K562 (cell line): ENCODE data around the gene KCNJ8.

Source experiments
- CTCF ChIP-seq, 3 experiments: IDR thresholded peaks in 2 of 3; conservative IDR thresholded peaks in 1 of 3; 2 replicates each; pipeline ENCODE4 v1.5.1; 2011 to 2012; ENCODE audit warnings: low read length in 3 of 3, mild to moderate bottlenecking in 3 of 3, control low read depth in 2 of 3, improper control_type of control experiment in 1 of 3, inconsistent platforms in 1 of 3, low read depth in 1 of 3, mixed read lengths in 1 of 3, moderate library complexity in 1 of 3; ENCODE audit not compliant: insufficient read depth in 2 of 3
- EZH2 ChIP-seq: IDR thresholded peaks from 2 replicates; pipeline ENCODE4 v1.6.1; 2012; ENCODE audit warnings: low read depth, mild to moderate bottlenecking, inconsistent platforms, low read length, borderline replicate concordance
- FOXJ2 ChIP-seq: fragments of 200-800 bp; sonication (Bioruptor generic); IDR thresholded peaks from 2 replicates; pipeline ENCODE4 v1.6.1; 2016; ENCODE audit warnings: missing genetic modification characterization, missing compliant biosample characterization
- FOXP1 ChIP-seq: sonication (generic); formaldehyde crosslinking; IDR thresholded peaks from 2 replicates; pipeline ENCODE4 v1.8.0; 2022; ENCODE audit warnings: mild to moderate bottlenecking, missing genetic modification reagents
- JUN ChIP-seq, 2 experiments: sonication (generic) in 1 of 2; formaldehyde crosslinking in 1 of 2; IDR thresholded peaks; 2 replicates each; pipeline versions ENCODE4 v1.6.1 to v1.8.0; 2012 to 2022; ENCODE audit warnings: borderline replicate concordance in 2 of 2, mild to moderate bottlenecking in 2 of 2, improper control_type of control experiment in 1 of 2, low read depth in 1 of 2, low read length in 1 of 2, missing genetic modification reagents in 1 of 2
- JUND ChIP-seq, 2 experiments: IDR thresholded peaks; 2 replicates in 1 of 2; 3 replicates in 1 of 2; pipeline ENCODE4 v1.6.1; 2011; ENCODE audit warnings: borderline replicate concordance in 2 of 2, low read depth in 2 of 2, low read length in 2 of 2, improper control_type of control experiment in 1 of 2, missing biosample characterization in 1 of 2, missing genetic modification characterization in 1 of 2, missing genetic modification reagents in 1 of 2
- POLR2A ChIP-seq: fragments of 450-650 bp; conservative IDR thresholded peaks from 2 replicates; pipeline ENCODE4 v1.6.1; 2016
- PREB ChIP-seq: sonication (generic); formaldehyde crosslinking; IDR thresholded peaks from 2 replicates; pipeline ENCODE4 v1.8.1; 2023; ENCODE audit warnings: mild to moderate bottlenecking, missing genetic modification reagents
- STAG1 ChIP-seq: sonication (generic); formaldehyde crosslinking; IDR thresholded peaks from 2 replicates; pipeline ENCODE4 v1.5.0; 2020; ENCODE audit warnings: missing genetic modification reagents, borderline replicate concordance
- YBX1 ChIP-seq: fragments of 450-650 bp; IDR thresholded peaks from 2 replicates; pipeline ENCODE4 v1.7.1; 2016; ENCODE audit warnings: mild to moderate bottlenecking
- ZNF24 ChIP-seq: fragments of 450-650 bp; IDR thresholded peaks from 2 replicates; pipeline ENCODE4 v1.6.1; 2016
- ZNF274 ChIP-seq: IDR thresholded peaks from 2 replicates; pipeline ENCODE4 v1.6.1; 2011; ENCODE audit warnings: low read depth, mild to moderate bottlenecking, low read length, moderate library complexity, borderline replicate concordance
- ZNF589 ChIP-seq: fragments of 200-800 bp; sonication (Bioruptor generic); IDR thresholded peaks from 2 replicates; pipeline ENCODE4 v1.6.1; 2016; ENCODE audit warnings: low read depth, missing genetic modification characterization, missing compliant biosample characterization
- TF ChIP-seq, protein P1 (sequence below): fragments of 450-650 bp; IDR thresholded peaks from 2 replicates; pipeline ENCODE4 v1.6.1; 2016; ENCODE audit warnings: missing biosample characterization, missing genetic modification characterization

GRCh38 chr12:21774358-21775132 is at the start of gene KCNJ8:
- TF ChIP-seq STAG1 (no peak), ZNF274 (no peak), YBX1 (no peak), EZH2 (no peak), ZNF589 (no peak), JUN (IDR thresholded peaks at IDR 0.05; ENCODE audit: borderline replicate concordance, low read depth, low read length) (no peak), JUN (CRISPR knock-in tag; IDR thresholded peaks at IDR 0.05; ENCODE audit: borderline replicate concordance) (no peak), PREB (CRISPR knock-in tag) (no peak), POLR2A (no peak), CTCF (IDR thresholded peaks at IDR 0.05 in 2 of 3, conservative IDR thresholded peaks at IDR 0.05 in 1 of 3; ENCODE audit: insufficient read depth in 2 of 3, low read depth in 1 of 3, low read length in 3 of 3) (no peak), ZNF24 (no peak), FOXP1 (CRISPR knock-in tag) (no peak), JUND (IDR thresholded peaks at IDR 0.05; ENCODE audit: borderline replicate concordance, low read depth, low read length) (no peak), JUND (tag; IDR thresholded peaks at IDR 0.05; ENCODE audit: borderline replicate concordance, low read depth, low read length) (no peak), FOXJ2 (tag) (no peak)
- TF ChIP-seq, protein P1, sequence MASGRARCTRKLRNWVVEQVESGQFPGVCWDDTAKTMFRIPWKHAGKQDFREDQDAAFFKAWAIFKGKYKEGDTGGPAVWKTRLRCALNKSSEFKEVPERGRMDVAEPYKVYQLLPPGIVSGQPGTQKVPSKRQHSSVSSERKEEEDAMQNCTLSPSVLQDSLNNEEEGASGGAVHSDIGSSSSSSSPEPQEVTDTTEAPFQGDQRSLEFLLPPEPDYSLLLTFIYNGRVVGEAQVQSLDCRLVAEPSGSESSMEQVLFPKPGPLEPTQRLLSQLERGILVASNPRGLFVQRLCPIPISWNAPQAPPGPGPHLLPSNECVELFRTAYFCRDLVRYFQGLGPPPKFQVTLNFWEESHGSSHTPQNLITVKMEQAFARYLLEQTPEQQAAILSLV (tag) = no peak
